Activated T-cell treated with anti-CD3 and anti-CD28 coated beads, Interleukin-2, amount 50 U/mL, for 4 hours (primary cell): ENCODE measurements around the gene SLC26A9. TPM values are rescaled to one million over a fixed set of nuclear protein-coding genes. Genes with fewer than 3 reads are reported as not detected.
"Not testable (repeated sequence)": the region's sequence is repeated elsewhere in the genome, so short reads cannot be mapped to it uniquely, and the experiment has no call there.

Experiments
- ATAC-seq, 2 donors: fragments of 200-7000 bp; cut with Tn5 transposase; one replicate each; pipeline ENCODE4 v1.10.0; 2021
- DNase-seq: peaks from one replicate; pipeline ENCODE4 v3.0.0-alpha.2; 2020
- H3K27me3 Mint-ChIP-seq: one replicate; pipeline ENCODE4 v1.8.0; 2021; ENCODE audit warnings: low read depth, mixed read lengths
- H3K36me3 Mint-ChIP-seq: one replicate; pipeline ENCODE4 v1.8.0; 2022; ENCODE audit warnings: mixed read lengths; ENCODE audit not compliant: insufficient read depth
- H3K4me1 Mint-ChIP-seq: one replicate; pipeline ENCODE4 v1.8.0; 2021; ENCODE audit warnings: low read depth, mixed read lengths
- H3K4me3 Mint-ChIP-seq: one replicate; pipeline ENCODE4 v1.8.0; 2021; ENCODE audit warnings: mild to moderate bottlenecking, moderate library complexity, mixed read lengths
- H3K9me3 Mint-ChIP-seq: one replicate; pipeline ENCODE4 v1.8.0; 2021; ENCODE audit warnings: mixed read lengths
- total RNA-seq, 3 donors: library from RNA; stranded (reverse); gene quantifications; one replicate each; pipeline ENCODE4 v1.2.1, GENCODE V29; 2021

SLC26A9 gene
- total RNA-seq, 3 donors from 2014 or later: not detected

GRCh38 chr1:205889706-205890105 lies 53.5 kb downstream of the SLC26A9 start:
- H3K9me3 Mint-ChIP-seq: peaks cover 18% of the 10 kb centered on the region
- H3K4me3 Mint-ChIP-seq, DNase-seq, H3K4me1 Mint-ChIP-seq, ATAC-seq, H3K27me3 Mint-ChIP-seq: not testable (repeated sequence)
- peaks cover 13% of the 10 kb centered on the region for H3K36me3 Mint-ChIP-seq

- peaks cover 16% of the 10 kb centered on the region for H3K9me3 Mint-ChIP-seq
- H3K4me3 Mint-ChIP-seq, DNase-seq, H3K4me1 Mint-ChIP-seq, ATAC-seq, H3K36me3 Mint-ChIP-seq, H3K27me3 Mint-ChIP-seq: not testable (repeated sequence)
These were observed 54.2 kb downstream of the SLC26A9 start for GRCh38 chr1:205889006-205889405.

- no peak for ATAC-seq
- Mint-ChIP-seq H3K27me3 (no peaks in the 10 kb centered on the region), H3K9me3 (peaks cover 21% of the 10 kb centered on the region), H3K4me1 (peaks cover 1% of the 10 kb centered on the region), H3K4me3 (no peak overlapping the region), H3K36me3 (peaks cover 6% of the 10 kb centered on the region)
- no peak for DNase-seq
These were observed 59.5 kb downstream of the SLC26A9 start for GRCh38 chr1:205883792-205884191.

- DNase-seq (no peak), ATAC-seq (no peak)
- H3K4me1 Mint-ChIP-seq: no peaks in the 10 kb centered on the region
- H3K4me3 Mint-ChIP-seq: no peak overlapping the region
- H3K9me3 Mint-ChIP-seq: peaks cover 31% of the 10 kb centered on the region
- peaks cover 10% of the 10 kb centered on the region for H3K36me3 Mint-ChIP-seq
- H3K27me3 Mint-ChIP-seq: no peaks in the 10 kb centered on the region
These were observed 62.3 kb downstream of the SLC26A9 start for GRCh38 chr1:205880923-205881322.

- ATAC-seq (no peak), DNase-seq (no peak)
- H3K27me3 Mint-ChIP-seq: no peaks in the 10 kb centered on the region
- peaks cover 10% of the 10 kb centered on the region for H3K36me3 Mint-ChIP-seq
- no peaks in the 10 kb centered on the region for H3K4me1 Mint-ChIP-seq
- peaks cover 31% of the 10 kb centered on the region for H3K9me3 Mint-ChIP-seq
- H3K4me3 Mint-ChIP-seq: no peak overlapping the region
These were observed 63.3 kb downstream of the SLC26A9 start for GRCh38 chr1:205879974-205880373.

GRCh38 chr1:205878026-205878425 lies 65.2 kb downstream of the SLC26A9 start:
- no peaks in the 10 kb centered on the region for H3K4me1 Mint-ChIP-seq
- no peak overlapping the region for H3K4me3 Mint-ChIP-seq
- no peak for ATAC-seq
- H3K36me3 Mint-ChIP-seq: peaks cover 10% of the 10 kb centered on the region
- peaks cover 31% of the 10 kb centered on the region for H3K9me3 Mint-ChIP-seq
- no peak for DNase-seq
- H3K27me3 Mint-ChIP-seq: no peaks in the 10 kb centered on the region

- H3K27me3 Mint-ChIP-seq, ATAC-seq, H3K4me1 Mint-ChIP-seq, H3K9me3 Mint-ChIP-seq, H3K4me3 Mint-ChIP-seq, H3K36me3 Mint-ChIP-seq, DNase-seq: not testable (repeated sequence)
These were observed 70.1 kb downstream of the SLC26A9 start for GRCh38 chr1:205873148-205873547.

GRCh38 chr1:205870236-205870635 lies 73.0 kb downstream of the SLC26A9 start:
- Mint-ChIP-seq H3K4me3 (no peak overlapping the region), H3K27me3 (no peaks in the 10 kb centered on the region), H3K9me3 (no peaks in the 10 kb centered on the region), H3K36me3 (no peaks in the 10 kb centered on the region), H3K4me1 (no peaks in the 10 kb centered on the region)
- DNase-seq (no peak), ATAC-seq (no peak)

Other genes starting within 250 kb of the SLC26A9 start
- 100 to 1,000 TPM in 1 of 3 donors, 10 to 100 TPM in 2; 84.5 to 107 (median 93.4) TPM for gene NUCKS1, start 193.3 kb downstream of the SLC26A9 start, total RNA-seq
- gene RAB29, start 168.0 kb downstream of the SLC26A9 start, total RNA-seq: 10 to 100 TPM; 14.6 to 23.0 (median 19.0) TPM
- 10 to 100 TPM; 32.2 to 36.6 (median 32.4) TPM for gene SLC41A1, start 130.3 kb downstream of the SLC26A9 start, total RNA-seq
- under 1 TPM in 2 of 3 donors, not detected in 1; 0.20 to 0.24 TPM for gene PM20D1, start 93.3 kb downstream of the SLC26A9 start, total RNA-seq
- under 1 TPM in 2 of 3 donors, not detected in 1; 0.05 to 0.24 TPM for gene RAB7B, start 59.9 kb upstream of the SLC26A9 start, total RNA-seq
- gene CTSE, start 80.4 kb upstream of the SLC26A9 start, total RNA-seq: under 1 TPM in 1 of 3 donors, not detected in 2; 0.32 TPM
- not detected for gene RHEX, start 109.7 kb upstream of the SLC26A9 start, total RNA-seq
- not detected for gene AVPR1B, start 173.9 kb upstream of the SLC26A9 start, total RNA-seq